GM21526 (cell line): ENCODE results near the gene OR2A5.
"Not testable (repeated sequence)": the region's sequence is repeated elsewhere in the genome, so short reads cannot be mapped to it uniquely, and the experiment has no call there.

Source experiments
- ATAC-seq: cut with Tn5 transposase; IDR thresholded peaks from one replicate; pipeline ENCODE4 v1.9.1; 2021; ENCODE audit warnings: moderate library complexity; ENCODE audit not compliant: unreplicated experiment, low FRiP score

Gene OR2A5

DNA sequence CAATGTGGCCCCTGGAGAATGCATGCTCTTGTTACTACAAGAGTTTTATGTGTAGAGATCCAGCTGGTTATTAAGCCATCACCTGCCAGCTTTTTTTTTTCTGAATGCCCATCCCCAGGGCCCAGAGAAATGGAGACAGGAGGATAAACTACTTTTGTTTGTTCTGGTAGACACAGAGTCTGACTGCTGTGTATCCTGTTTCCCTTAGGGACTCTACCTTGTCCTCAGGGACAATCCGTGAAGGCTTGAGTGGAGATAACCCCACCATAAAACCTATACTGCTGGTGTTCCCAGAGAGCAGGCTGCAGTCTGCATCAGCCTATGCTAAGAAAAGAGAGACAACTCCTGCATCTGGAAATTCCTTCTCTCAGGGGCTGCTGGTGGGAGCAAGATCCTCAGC lies at the start of gene OR2A5:
Gene OR2A5, plus strand, starts transcription at position 301 of the 400 bp plus-strand sequence. CDS start 1,454 bp downstream, outside the sequence.
- ATAC-seq: no peak

DNA sequence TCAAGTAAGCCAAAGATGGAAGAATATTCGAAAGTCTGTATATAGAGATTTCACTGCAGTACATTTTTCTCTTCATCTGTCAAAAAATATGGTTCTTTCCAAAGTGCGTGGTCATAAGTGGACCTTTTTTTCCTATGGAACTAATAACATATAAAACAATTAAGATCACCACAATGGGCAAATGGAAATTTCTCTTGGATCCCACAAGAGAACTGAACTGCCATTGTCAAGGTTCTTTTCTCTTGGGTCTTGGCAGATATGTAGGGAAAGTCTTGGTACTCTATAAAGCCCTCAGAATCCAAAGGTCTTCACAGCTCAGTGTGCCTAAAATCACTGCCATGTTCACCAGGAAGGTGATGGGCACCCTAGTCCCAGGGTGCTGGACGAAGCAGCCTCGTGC lies 48.7 kb upstream of the OR2A5 start, which contains the start of gene OR6B1:
Gene OR6B1, plus strand, starts transcription at position 301 of the 400 bp plus-strand sequence. CDS start 3,677 bp downstream, outside the sequence.
- no peak for ATAC-seq

- ATAC-seq: no peak
These were observed 47.2 kb upstream of the OR2A5 start for GRCh38 chr7:144001543-144001942.

GRCh38 chr7:144004703-144005102 lies 44.0 kb upstream of the OR2A5 start:
- ATAC-seq: no peak

- ATAC-seq: no peak
These were observed 42.6 kb upstream of the OR2A5 start for GRCh38 chr7:144006029-144006691.

DNA sequence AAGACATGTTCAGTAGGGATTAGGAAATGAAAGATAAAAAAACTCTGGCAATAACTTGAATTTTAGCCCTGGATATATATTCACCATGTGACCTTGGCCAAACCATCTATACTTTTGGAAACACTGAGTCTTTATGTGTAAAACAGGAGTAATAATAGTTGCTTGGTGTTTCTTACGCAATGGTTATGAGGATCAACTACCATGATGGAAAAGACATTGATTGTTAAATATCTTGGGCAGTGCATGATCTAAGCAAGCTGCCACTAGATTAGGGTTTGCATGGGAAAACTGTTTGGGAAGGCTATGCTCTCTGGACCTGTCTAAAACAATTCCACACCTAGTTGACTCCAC lies 42.1 kb upstream of the OR2A5 start:
- ATAC-seq: no peak

DNA sequence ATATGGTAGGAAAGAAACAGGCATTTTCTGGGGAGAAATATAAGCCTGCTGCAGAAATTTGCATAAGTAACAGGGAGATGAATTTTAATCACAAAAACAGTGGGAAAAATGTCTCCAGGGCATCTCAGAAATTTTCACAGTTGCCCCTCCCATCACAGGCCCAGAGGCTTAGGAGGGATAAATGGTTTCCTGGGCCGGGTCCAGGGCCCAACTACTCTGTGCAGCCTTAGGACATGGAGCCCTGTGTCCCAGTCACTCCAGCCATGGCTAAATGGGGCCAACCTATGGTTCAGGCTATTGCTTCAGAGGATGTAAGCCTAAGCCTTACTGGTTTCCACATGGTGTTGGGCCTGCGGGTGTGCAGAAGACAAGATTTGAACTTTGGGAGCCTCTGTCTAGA lies 39.4 kb upstream of the OR2A5 start:
- no peak for ATAC-seq

- ATAC-seq: not testable (repeated sequence)
These were observed 38.7 kb upstream of the OR2A5 start for GRCh38 chr7:144010061-144010460.

DNA sequence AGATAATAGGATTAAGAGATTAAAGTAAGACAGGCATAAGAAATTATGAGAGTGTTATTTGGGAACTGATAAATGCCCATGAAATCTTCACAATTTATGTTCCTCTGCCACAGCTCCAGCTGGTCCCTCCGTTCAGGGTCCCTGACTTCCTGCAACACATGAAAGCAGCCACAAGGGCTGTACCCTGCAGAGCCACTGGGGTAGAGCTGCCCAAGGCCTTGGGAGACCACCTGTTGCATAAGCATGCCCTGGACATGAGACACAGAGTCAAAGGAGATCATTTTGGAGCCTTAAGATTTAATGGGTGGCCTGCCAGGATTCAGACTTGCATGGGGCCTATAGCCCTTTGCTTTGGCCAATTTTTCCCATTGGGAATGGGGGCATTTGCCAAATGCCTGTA lies 37.9 kb upstream of the OR2A5 start:
- ATAC-seq: not testable (repeated sequence)

GRCh38 chr7:144011458-144012230 lies 37.1 kb upstream of the OR2A5 start:
- ATAC-seq: no peak

DNA sequence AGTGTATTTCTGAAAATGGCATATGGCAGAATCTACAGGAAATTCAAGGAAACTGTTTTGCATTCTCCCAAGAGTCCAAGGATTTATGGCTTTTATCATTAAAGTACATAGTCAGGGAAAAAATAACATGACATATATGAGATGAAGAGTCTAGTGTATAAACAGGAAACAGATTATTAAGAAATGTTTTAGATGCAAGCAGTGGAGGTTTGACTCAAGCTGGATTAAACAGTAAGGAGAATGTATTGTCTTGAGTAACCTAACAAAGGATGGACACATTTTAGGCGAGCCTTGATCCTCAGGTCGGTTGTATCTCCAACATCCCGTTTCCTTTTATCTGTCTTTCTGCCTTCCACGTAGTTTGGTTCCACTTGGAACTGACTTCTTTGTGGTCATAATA lies 30.7 kb upstream of the OR2A5 start:
- ATAC-seq: no peak

DNA sequence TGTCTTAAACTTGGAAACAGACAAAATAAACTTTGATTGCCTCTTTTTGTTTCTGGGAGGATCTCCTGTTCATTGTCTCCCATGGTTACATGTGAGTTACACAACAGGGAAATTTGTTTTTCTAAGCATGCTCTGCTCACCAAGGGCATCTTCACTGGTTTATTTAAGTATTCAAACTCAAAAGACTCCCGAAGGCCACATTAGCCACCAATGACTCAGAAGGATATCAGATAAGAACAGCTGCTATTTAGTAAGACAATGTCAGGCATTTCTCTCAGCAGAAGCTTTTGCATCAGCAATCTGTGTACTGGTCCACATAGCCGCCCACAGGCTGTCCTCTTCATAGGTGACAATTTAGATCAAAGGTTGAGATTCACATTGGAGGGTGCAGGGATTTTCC lies 29.3 kb upstream of the OR2A5 start:
- ATAC-seq: no peak

DNA sequence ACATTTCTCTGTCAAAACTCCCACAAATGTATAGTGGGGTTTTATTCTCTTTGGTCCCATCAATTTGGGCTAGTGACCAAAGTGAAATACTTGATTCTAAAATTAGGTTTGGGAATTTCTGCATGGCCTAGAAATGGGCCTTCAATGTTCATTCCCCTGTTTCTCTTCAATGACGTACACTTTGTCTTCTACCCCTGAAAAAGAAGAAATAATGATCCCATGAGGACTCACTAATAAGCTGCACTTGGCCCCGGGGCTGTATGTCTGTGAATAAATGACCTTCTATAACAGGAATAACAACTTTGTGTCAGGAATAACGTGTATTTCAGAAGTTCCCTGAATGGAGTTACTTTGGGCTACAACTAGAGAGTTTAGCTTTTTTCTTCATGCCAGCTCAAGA lies 28.4 kb upstream of the OR2A5 start:
- no peak for ATAC-seq

DNA sequence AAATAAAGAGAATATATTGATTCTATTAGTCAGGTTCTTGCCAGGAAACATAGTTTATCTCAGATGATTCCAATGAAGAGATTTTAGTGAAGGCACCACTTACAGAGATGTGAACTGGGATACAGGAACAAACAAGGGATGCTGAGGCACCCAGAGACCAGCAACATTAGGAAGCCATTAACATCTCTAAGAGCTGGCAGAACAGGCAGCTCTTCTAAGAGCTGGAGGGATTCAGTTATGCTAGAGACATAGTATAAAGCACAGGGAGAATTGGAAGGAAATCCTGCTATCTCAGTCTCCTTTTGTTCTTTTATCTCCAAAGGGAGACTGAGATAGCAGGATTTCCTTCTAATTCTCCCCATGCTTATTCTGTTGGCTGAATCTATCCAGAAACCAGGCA lies 26.6 kb upstream of the OR2A5 start:
- no peak for ATAC-seq

DNA sequence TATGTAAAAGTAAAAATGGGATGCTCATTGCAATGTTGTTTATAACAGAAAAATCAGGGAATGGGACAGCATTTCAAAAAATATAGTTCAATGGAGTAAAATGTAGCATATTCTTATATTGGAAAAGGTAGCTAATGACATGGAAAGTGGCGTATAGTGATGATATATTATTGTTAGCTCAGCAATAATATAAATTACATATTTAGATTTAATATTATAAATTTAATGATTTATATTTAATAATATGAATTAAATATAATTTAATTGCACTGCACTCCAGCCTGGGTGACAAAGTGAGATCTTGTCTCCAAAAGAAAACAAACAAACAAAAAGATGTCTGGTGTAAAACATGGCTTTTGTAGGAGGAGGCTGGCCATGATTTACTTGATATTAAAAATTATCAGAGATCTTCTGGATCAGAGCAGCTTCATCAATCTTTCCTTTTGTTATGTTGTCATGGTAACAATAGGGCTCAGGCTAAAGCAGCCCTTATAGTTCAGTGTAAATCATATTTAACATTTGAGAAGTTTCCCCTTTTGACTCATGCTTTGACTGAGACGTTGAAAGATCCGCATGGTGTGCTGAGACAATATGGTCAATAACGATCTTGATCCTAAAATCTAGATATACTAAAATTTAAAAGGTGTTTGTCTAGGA lies 25.4 kb upstream of the OR2A5 start:
- no peak for ATAC-seq

DNA sequence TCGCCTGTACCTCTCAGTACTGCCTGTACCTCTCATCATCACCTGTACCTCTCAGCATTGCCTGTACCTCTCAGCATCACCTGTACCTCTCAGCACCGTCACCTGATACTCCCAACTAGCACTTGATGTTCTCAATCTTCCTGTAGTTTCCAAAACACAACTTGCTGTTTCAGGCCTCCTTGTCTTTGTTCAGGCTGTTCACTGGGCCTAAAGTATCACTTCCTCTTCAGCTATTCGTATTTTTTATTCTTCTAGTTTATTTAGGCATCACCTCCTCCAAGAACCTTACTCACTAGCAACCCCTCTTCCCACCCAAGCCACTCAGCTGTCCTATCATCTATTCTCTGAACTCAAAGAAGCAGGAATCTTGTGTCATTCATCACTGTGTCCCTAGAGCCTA lies 24.5 kb upstream of the OR2A5 start:
- no peak for ATAC-seq

DNA sequence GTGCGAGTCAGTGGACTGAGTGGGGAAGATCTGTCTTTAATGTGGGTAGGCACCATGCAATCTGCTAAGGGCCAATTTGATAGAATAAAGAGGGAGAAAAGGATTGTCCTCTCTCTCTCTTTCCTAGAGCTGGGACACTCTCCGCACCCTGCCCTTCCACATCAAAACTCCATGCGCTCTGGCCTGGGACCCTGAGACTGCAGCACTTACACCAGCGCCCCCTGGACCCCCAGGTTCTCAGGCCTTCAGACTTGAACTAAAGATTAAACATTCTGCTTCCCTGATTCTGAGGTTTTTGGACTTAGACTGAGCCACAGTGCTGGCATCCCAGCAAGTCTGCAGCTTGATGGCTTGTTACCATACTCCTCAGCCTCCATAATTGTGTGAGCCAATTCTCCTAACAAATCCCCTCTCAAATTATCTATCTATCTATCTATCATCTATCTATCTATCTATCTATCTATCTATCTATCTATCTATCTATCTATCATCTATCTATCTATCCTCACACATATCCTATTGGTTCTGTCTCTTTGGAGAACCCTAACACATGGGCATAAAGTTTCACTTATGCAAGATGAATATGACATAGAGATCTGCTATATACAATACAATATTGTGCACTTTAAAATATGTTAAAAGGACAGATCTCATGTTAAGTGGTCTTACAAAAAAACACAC lies 22.4 kb upstream of the OR2A5 start:
- ATAC-seq: no peak

DNA sequence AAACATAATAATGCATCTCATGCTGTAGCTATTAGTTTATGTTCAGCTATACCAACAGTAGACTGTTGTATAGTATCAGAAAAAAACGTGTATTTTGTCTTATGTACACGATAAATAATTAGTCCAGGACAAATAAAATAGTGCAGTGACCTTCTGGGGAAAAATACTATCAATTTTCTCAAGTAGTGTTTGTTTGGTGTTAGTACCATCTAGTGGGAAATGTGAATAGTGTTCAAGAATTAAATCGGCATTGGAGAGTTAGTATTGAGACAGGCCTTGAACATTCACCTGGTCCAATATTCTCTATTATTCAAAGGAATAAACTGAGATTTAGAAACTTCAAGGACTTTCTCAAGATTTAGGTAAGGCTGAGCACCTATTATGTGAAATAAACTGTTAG lies 21.7 kb upstream of the OR2A5 start:
- ATAC-seq: no peak

DNA sequence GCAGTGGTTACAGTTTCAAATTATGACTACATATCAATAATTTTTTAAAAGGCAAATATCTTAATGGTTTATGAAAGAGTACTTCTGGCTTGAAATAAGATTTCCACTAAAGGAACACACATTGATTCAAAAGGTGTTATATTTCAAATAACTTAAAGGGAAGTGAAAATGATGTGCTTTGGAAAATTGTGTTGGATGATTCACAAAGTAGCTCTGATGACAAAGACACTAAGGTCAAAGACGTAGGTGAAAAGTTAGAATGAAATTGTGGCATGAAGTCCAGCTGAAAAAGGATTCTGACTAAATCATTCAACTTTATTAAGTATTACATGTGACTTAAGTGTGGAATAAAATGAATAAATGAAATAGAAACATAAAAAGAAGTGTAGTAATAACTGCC lies 20.8 kb upstream of the OR2A5 start:
- no peak for ATAC-seq

GRCh38 chr7:144028547-144028946 lies 20.2 kb upstream of the OR2A5 start:
- no peak for ATAC-seq

DNA sequence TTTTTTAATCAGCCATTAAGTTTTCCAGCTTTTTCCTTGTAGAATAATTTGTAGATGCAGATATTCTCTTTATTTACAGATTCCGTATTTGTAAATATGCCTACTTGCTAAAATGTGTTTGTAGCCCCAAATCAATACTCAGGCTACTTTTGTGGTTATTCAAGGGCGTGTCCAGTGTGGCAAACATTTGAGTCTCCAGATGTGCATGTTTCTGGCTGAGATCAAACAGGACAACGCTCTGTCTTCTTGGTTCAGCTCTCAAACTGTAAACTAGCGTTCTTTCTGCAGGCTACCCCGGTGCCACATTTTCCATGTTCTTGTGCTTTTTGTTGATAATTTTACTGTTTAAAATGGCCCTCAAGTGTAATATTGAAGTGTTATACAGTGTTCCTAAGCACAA lies 16.2 kb upstream of the OR2A5 start:
- no peak for ATAC-seq
